GM19372 (cell line): Measurements from ENCODE around the gene KLF5.

Source experiments
- ATAC-seq: cut with Tn5 transposase; IDR thresholded peaks from one replicate; pipeline ENCODE4 v1.9.1; 2021; ENCODE audit warnings: mild to moderate bottlenecking, low read depth, moderate library complexity; ENCODE audit not compliant: unreplicated experiment

Gene KLF5

GRCh38 chr13:73059460-73060250 is 850 bp downstream of the KLF5 start:
- ATAC-seq = peak; percentile 33

DNA sequence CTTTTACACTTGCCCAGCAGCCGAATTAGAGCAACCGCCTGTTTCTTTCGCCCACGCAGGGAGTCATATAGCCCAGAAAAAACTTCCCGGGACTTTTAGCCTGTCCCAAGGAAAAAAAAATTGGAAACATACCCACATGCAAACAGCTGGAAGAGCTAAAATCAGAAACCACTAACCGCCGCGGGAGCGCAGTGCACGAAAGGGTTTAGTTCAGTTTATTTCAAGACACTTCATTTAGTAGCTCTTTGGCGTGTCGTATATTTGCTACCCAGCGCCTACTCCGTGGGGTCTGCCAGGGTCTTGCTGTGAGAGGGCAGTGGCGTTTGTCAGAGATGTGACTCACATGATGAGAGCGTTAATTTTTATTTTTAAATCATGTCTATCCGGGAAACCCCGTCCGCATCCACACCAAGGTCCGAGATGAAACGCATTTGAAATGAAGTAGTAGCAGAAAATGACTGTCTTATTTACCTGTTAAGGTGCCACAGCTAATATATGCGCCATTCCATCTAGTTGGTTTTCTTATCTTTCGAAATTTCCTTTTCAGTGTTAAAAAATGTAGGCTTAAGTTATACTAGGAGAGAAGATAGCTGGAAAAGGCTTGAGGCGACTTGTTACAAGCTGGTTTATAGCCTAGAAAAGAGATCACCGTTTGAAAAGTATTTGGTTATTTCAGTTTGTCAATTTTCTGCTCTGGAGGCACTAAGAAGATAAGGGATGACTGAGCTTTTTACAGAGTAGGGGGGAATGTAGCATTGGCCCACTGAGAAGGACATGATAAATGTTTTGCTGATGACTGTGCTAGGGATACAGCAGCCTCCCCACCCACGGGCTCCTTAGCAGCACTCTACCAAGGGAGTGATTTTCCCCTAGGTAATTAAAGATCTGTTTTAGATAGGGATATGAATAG is 1.7 kb downstream of the KLF5 start:
- no peak for ATAC-seq

DNA sequence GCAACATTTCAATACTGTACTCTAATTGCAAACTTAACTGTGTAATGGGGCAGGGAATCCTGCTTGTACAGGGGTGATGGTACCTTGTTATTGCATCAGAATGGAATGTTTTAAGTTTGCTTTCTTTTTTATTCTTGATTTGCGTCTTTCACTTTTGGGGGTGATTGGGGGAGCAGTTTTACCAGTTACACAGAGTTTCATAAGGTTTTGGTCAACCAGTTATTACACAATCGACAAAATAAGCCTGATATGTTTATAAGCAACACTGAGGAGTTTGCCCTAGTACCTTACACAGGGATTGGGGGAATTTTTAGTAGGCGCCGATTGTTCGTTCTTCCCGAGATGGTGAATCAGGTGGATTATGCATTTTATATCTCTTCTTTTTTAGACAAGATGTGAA is 2.7 kb downstream of the KLF5 start:
- ATAC-seq = no peak

DNA sequence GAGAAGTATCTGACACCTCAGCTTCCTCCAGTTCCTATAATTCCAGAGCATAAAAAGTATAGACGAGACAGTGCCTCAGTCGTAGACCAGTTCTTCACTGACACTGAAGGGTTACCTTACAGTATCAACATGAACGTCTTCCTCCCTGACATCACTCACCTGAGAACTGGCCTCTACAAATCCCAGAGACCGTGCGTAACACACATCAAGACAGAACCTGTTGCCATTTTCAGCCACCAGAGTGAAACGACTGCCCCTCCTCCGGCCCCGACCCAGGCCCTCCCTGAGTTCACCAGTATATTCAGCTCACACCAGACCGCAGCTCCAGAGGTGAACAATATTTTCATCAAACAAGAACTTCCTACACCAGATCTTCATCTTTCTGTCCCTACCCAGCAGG is 3.1 kb downstream of the KLF5 start:
- ATAC-seq = no peak

DNA sequence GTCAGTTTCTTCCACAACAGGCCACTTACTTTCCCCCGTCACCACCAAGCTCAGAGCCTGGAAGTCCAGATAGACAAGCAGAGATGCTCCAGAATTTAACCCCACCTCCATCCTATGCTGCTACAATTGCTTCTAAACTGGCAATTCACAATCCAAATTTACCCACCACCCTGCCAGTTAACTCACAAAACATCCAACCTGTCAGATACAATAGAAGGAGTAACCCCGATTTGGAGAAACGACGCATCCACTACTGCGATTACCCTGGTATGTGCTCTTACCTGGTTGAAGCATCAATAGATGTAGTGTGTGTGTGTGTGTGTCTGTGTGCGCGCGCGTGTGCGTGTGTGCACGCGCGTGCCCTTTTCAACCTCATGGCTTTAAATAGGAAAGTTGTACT is 3.7 kb downstream of the KLF5 start:
- ATAC-seq = no peak

- ATAC-seq = no peak
Measured at GRCh38 chr13:73063166-73063565, 4.4 kb downstream of the KLF5 start.

DNA sequence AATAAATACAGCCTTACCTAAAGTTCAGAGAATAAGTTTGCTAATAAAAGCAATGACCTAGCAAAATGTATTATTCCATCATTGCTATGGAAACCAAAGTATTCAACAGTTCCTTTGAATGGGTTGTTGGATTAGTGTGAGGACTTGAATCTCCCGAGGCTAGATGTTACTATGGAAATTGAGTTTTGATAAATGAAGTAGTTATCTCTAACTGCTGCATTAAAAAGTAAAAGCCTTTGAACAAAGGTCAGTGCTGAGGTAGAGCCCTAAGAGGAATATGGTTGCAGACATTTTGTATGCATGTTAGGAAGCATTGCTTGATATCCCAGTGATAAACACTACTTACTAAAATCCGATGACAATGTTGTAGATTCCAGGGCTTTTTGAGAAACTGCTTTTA is 6.2 kb downstream of the KLF5 start:
- no peak for ATAC-seq

- ATAC-seq = no peak
Measured at GRCh38 chr13:73065665-73066340, 7.0 kb downstream of the KLF5 start.

- no peak for ATAC-seq
Measured at GRCh38 chr13:73069206-73069805, 10.5 kb downstream of the KLF5 start.

GRCh38 chr13:73070451-73071098 is 11.8 kb downstream of the KLF5 start:
- no peak for ATAC-seq

GRCh38 chr13:73072239-73072900 is 13.6 kb downstream of the KLF5 start:
- no peak for ATAC-seq

GRCh38 chr13:73073050-73073449 is 14.2 kb downstream of the KLF5 start:
- no peak for ATAC-seq

DNA sequence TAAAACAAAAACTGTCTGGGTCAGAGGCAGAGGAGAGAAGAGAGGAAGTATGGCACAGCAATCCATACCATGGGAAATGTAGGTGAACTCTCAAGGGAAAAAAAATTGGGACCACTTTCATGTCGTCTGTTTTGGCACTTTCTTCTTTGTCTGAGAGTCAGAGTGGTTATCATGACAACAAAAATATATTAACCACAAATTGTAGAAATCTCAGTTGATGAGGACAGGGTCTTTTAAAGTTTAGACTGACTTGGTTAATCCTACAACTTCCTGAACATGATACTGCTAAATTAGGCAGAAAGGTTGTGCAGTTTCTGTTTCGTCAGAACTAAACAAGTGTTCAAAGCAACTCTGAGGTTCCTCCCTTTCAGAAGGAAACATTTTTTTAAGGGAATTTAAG is 15.2 kb downstream of the KLF5 start:
- peak; percentile 46 for ATAC-seq

- no peak for ATAC-seq
Measured at GRCh38 chr13:73074926-73075325, 16.1 kb downstream of the KLF5 start.

- no peak for ATAC-seq
Measured at GRCh38 chr13:73075546-73075945, 16.7 kb downstream of the KLF5 start.

GRCh38 chr13:73075954-73076353 is 17.1 kb downstream of the KLF5 start:
- ATAC-seq = no peak

- no peak for ATAC-seq
Measured at GRCh38 chr13:73077865-73078264, 19.1 kb downstream of the KLF5 start.

GRCh38 chr13:73079359-73079758 is 20.6 kb downstream of the KLF5 start:
- ATAC-seq = no peak

- ATAC-seq = no peak
Measured at GRCh38 chr13:73081256-73081915, 22.6 kb downstream of the KLF5 start.
